Endothelial cell of umbilical vein (primary cell): ENCODE measurements around the gene FMN1. TPM values are rescaled to one million over a fixed set of nuclear protein-coding genes. Genes with fewer than 3 reads are reported as not detected.

ENCODE experiments used
- BruUV-seq: library from RNA; stranded (reverse); fragments of 400-500 nt; replicated peaks from 2 replicates; lab custom pipeline; 2021; lab: Mats Ljungman, UMichigan
- CTCF ChIA-PET: fragments of 300-600, 350-600 bp; sonication (Branson Sonifier 250); formaldehyde crosslinking; loops from one replicate; lab custom pipeline; 2021; ENCODE audit warnings: antibody characterized with exemption, inconsistent platforms; lab: Charles Lee
- POLR2A ChIA-PET: fragments of 300-600, 350-600 bp; sonication (Branson Sonifier 250); formaldehyde crosslinking; loops from one replicate; lab custom pipeline; 2021; ENCODE audit warnings: antibody characterized with exemption, inconsistent platforms; lab: Charles Lee
- DNase-seq: peaks from one replicate; pipeline ENCODE4 v3.0.0-alpha.2; 2011; ENCODE audit warnings: low read depth, low spot score
- FAIRE-seq: peaks from 2 replicates; lab custom pipeline; 2011; peaks lifted over from hg19 to GRCh38; lab: Jason Lieb, UNC
- H2AFZ ChIP-seq: 2 replicates; pipeline ENCODE4 v1.6.0; 2012; ENCODE audit warnings: low read depth, low read length, control low read depth, inconsistent platforms
- H3K27ac ChIP-seq: 2 replicates; pipeline ENCODE4 v1.5.1; 2011; ENCODE audit warnings: low read depth, mild to moderate bottlenecking, control low read depth, low read length, moderate library complexity; ENCODE audit not compliant: insufficient read depth
- H3K27me3 ChIP-seq, 2 experiments: 2 replicates each; pipeline versions ENCODE4 v1.6.0 to v1.6.1; 2011; ENCODE audit warnings: low read length in 2 of 2, mixed read lengths in 1 of 2; ENCODE audit not compliant: control insufficient read depth in 2 of 2, insufficient read depth in 2 of 2
- H3K36me3 ChIP-seq, 2 experiments: 2 replicates in 1 of 2; 3 replicates in 1 of 2; pipeline ENCODE4 v1.5.1; 2011; ENCODE audit warnings: low read length in 2 of 2, mild to moderate bottlenecking in 1 of 2, moderate library complexity in 1 of 2; ENCODE audit not compliant: control insufficient read depth in 2 of 2, insufficient read depth in 2 of 2; ENCODE audit errors: extremely low read depth in 1 of 2
- H3K4me1 ChIP-seq: 3 replicates; pipeline ENCODE4 v1.5.1; 2011; ENCODE audit warnings: mild to moderate bottlenecking, low read length; ENCODE audit not compliant: control insufficient read depth, insufficient read depth; ENCODE audit errors: extremely low read depth
- H3K4me2 ChIP-seq: 2 replicates; pipeline ENCODE4 v1.6.1; 2011; ENCODE audit warnings: low read length, control low read depth, mixed read lengths; ENCODE audit not compliant: insufficient read depth
- H3K4me3 ChIP-seq, 3 experiments: fragments of 200-600 bp in 1 of 3; sonication (generic), shearing (Covaris generic) in 1 of 3; replicated peaks in 1 of 3; 2 replicates each; pipeline ENCODE4 v1.5.1; 2011 to 2016; ENCODE audit warnings: control low read depth in 3 of 3, low read length in 3 of 3, mild to moderate bottlenecking in 2 of 3, inconsistent platforms in 1 of 3, low read depth in 1 of 3, moderate library complexity in 1 of 3; ENCODE audit not compliant: insufficient read depth in 1 of 3
- H3K79me2 ChIP-seq: 2 replicates; pipeline ENCODE4 v1.6.0; 2012; ENCODE audit warnings: low read length, inconsistent platforms; ENCODE audit not compliant: control insufficient read depth, insufficient read depth
- H3K9ac ChIP-seq: replicated peaks from 2 replicates; pipeline ENCODE3; 2011; ENCODE audit warnings: low read length, control low read depth; ENCODE audit not compliant: insufficient read depth; ENCODE audit errors: extremely low read depth
- H3K9me1 ChIP-seq: replicated peaks from 3 replicates; pipeline ENCODE4 v1.6.0; 2011; ENCODE audit warnings: mild to moderate bottlenecking, low read length; ENCODE audit not compliant: control insufficient read depth, insufficient read depth; ENCODE audit errors: extremely low read depth
- H3K9me3 ChIP-seq: replicated peaks from 2 replicates; pipeline ENCODE4 v1.5.1; 2012; ENCODE audit warnings: low read length, inconsistent platforms; ENCODE audit not compliant: control insufficient read depth, insufficient read depth
- H4K20me1 ChIP-seq: replicated peaks from 2 replicates; pipeline ENCODE3; 2011; ENCODE audit warnings: mild to moderate bottlenecking, low read length; ENCODE audit not compliant: control insufficient read depth, insufficient read depth; ENCODE audit errors: extremely low read depth
- EZH2 ChIP-seq: IDR thresholded peaks from 2 replicates; pipeline ENCODE4 v1.6.1; 2012; ENCODE audit warnings: borderline replicate concordance, low read depth, mild to moderate bottlenecking, moderate library complexity, low read length, inconsistent platforms; ENCODE audit not compliant: severe bottlenecking
- FOS ChIP-seq: IDR thresholded peaks from 2 replicates; pipeline ENCODE4 v1.6.1; 2011; ENCODE audit warnings: mild to moderate bottlenecking, low read length, moderate library complexity, borderline replicate concordance; ENCODE audit not compliant: insufficient read depth
- GATA2 ChIP-seq: IDR thresholded peaks from 2 replicates; pipeline ENCODE4 v1.7.0; 2011; ENCODE audit warnings: low read depth, mild to moderate bottlenecking, moderate library complexity, mixed read lengths, low read length; ENCODE audit not compliant: insufficient read length, insufficient read depth
- MYC ChIP-seq: IDR thresholded peaks from one replicate; pipeline ENCODE4 v1.6.1; 2011; ENCODE audit warnings: mild to moderate bottlenecking, low read depth, low read length
- POLR2A ChIP-seq: IDR thresholded peaks from 2 replicates; pipeline ENCODE4 v1.6.1; 2012; ENCODE audit warnings: low read depth, mild to moderate bottlenecking, control low read depth, low read length
- POLR2AphosphoS5 ChIP-seq: IDR thresholded peaks from 2 replicates; pipeline ENCODE4 v1.6.1; 2012; ENCODE audit warnings: low read depth, mild to moderate bottlenecking, control low read depth, low read length, moderate library complexity; ENCODE audit not compliant: insufficient read depth
- dilution Hi-C: fragments of 300-500 bp; cut with MboI; formaldehyde crosslinking; loops from one replicate; pipeline ENCODE4 v1.15.0; 2019; ENCODE audit warnings: low sequenced_read_pairs; ENCODE audit not compliant: extremely low pct_ligation_motif_present
- intact Hi-C: fragments of 100-400 bp; cut with micrococcal nuclease; formaldehyde crosslinking; loops from one replicate; pipeline ENCODE4 v1.10.0; 2022
- polyA plus RNA-seq, 4 experiments: library from polyadenylated mRNA; depleted of rRNA in 3 of 4; stranded (reverse) in 3 of 4; unstranded in 1 of 4; fragments of >200 nt; gene quantifications; 2 replicates each; pipeline versions ENCODE4 v1.2.1 to v1.2.3, GENCODE V29; 2011 to 2012; ENCODE audit warnings: missing spikeins in 1 of 4
- total RNA-seq: library from RNA; stranded (reverse); gene quantifications from 2 replicates; pipeline ENCODE4 v1.2.3, GENCODE V29; 2021
- TF ChIP-seq, protein P1 (sequence below), 2 donors: IDR thresholded peaks; 1 replicate in 1 of 2; 2 replicates in 1 of 2; pipeline ENCODE4 v1.5.1; 2011; ENCODE audit warnings: low read length in 2 of 2, mild to moderate bottlenecking in 2 of 2, moderate library complexity in 2 of 2, control low read depth in 1 of 2, inconsistent platforms in 1 of 2, low read depth in 1 of 2; ENCODE audit not compliant: insufficient read depth in 1 of 2; ENCODE audit errors: extremely low read depth in 1 of 2
- TF ChIP-seq, protein P2 (sequence below): IDR thresholded peaks from 2 replicates; pipeline ENCODE4 v1.6.1; 2011; ENCODE audit not compliant: insufficient read depth, insufficient read length

FMN1 gene
- total and polyA plus RNA-seq, 2 donors (not counting 3 experiments of a cell fraction or from before 2014, with no cell fraction given) = 0.01 to 0.29 TPM

DNA sequence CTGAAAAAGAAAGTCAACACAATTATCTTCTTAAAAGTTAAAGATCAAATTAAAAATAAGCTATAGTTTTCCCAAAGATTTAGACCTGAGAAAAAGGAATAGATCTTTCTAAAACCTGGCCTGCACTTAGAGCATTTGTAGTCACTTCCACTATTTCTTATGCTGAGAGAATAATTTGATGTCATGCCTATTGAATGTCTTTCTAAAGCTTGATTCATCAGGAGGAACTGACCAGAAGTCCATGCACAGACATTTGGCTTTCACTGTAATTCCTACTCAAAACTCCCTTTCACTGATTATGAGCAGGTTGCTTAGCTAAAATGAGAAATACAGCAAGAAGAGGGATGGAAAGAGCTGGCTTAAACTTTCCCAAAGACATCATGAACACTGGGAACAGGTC is 472.4 kb downstream of the FMN1 start:
- Histone ChIP-seq H4K20me1 (no peaks in the 10 kb centered on the region), H3K9ac (no peak overlapping the region), H3K9me3 (no peaks in the 10 kb centered on the region), H3K4me3 (no peak overlapping the region), H3K27me3 (peaks cover 39 to 58% of the 10 kb centered on the region in 2 experiments), H3K4me1 (peaks cover 4% of the 10 kb centered on the region), H3K9me1 (no peaks in the 10 kb centered on the region), H3K4me2 (no peak overlapping the region), H3K36me3 (no peaks in the 10 kb centered on the region), H2AFZ (no peak overlapping the region), H3K27ac (no peak overlapping the region), H3K79me2 (no peaks in the 10 kb centered on the region)
- dilution Hi-C loops (no loop called here), intact Hi-C loops (no loop called here)
- TF ChIP-seq, protein P1, sequence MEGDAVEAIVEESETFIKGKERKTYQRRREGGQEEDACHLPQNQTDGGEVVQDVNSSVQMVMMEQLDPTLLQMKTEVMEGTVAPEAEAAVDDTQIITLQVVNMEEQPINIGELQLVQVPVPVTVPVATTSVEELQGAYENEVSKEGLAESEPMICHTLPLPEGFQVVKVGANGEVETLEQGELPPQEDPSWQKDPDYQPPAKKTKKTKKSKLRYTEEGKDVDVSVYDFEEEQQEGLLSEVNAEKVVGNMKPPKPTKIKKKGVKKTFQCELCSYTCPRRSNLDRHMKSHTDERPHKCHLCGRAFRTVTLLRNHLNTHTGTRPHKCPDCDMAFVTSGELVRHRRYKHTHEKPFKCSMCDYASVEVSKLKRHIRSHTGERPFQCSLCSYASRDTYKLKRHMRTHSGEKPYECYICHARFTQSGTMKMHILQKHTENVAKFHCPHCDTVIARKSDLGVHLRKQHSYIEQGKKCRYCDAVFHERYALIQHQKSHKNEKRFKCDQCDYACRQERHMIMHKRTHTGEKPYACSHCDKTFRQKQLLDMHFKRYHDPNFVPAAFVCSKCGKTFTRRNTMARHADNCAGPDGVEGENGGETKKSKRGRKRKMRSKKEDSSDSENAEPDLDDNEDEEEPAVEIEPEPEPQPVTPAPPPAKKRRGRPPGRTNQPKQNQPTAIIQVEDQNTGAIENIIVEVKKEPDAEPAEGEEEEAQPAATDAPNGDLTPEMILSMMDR (IDR thresholded peaks at IDR 0.05; ENCODE audit: extremely low read depth in 1 of 2, insufficient read depth in 1 of 2, low read depth in 1 of 2, low read length in 2 of 2) = no peak
- TF ChIP-seq EZH2 (no peak), POLR2A (no peak), POLR2AphosphoS5 (no peak), FOS (no peak), MYC (no peak), GATA2 (no peak)
- TF ChIP-seq, protein P2, sequence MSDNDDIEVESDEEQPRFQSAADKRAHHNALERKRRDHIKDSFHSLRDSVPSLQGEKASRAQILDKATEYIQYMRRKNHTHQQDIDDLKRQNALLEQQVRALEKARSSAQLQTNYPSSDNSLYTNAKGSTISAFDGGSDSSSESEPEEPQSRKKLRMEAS = no peak
- FAIRE-seq (no peak), DNase-seq (no peak)
- ChIA-PET CTCF (interaction anchor here (2.1 kb wide), 2 partner anchors 9 to 214 kb away, joined by 11 read pairs; no protein-coding TSS in a partner anchor), POLR2A (no interaction called here)
- BruUV-seq = no TSS peak
